ENCODE measurements around the gene MRS2.

Gene MRS2

GRCh38 chr6:24472181-24472580 is 69.4 kb downstream of the MRS2 start:
- DNase-seq (ENCODE audit: low spot score) = no peak

Small RNA genes within 50 kb of the gene (small RNA-seq; reads per million reads assigned to genes)
- 0 reads per million in 2 experiments for gene RNU6-391P
